ENCODE results near the gene TIMM22. TPM values are rescaled to one million over a fixed set of nuclear protein-coding genes. Genes with fewer than 3 reads are reported as not detected.

Gene TIMM22
- total RNA-seq, 1 experiment from 2014 or later, result 11.6 TPM

GRCh38 chr17:980406-981291, 16.3 kb upstream of the TIMM22 start:
- H3K79me2 ChIP-seq (ENCODE audit: low read depth), result peaks cover 32% of the 10 kb centered on the region
- no peak overlapping the region for H3K27ac ChIP-seq
- DNase-seq, result peak; percentile 73 to 78
- POLR2A ChIA-PET (ENCODE audit: unreplicated experiment), result interaction anchor here (0.6 to 0.9 kb wide), 11 partner anchors 47 to 1435 kb away, joined by 3 to 32 read pairs (median 8); no protein-coding TSS in a partner anchor
- H3F3A ChIP-seq (ENCODE audit: insufficient read depth, low read depth), result peaks cover 19% of the 10 kb centered on the region
- H3K4me1 ChIP-seq (replicated peaks; ENCODE audit: insufficient read depth), result peaks cover 32% of the 10 kb centered on the region
- peak overlapping the region; percentile 71; the same call in 1 of the 2 replicates for H3K4me3 ChIP-seq
- H2AFZ ChIP-seq, result peak overlapping the region; percentile 79
- H4K20me1 ChIP-seq (ENCODE audit: insufficient read depth), result no peaks in the 10 kb centered on the region; the same call in none of the 2 replicates
- no peaks in the 10 kb centered on the region for H3K27me3 ChIP-seq (ENCODE audit: insufficient read depth, low read depth)
- TSS peak; percentile 60 for BruUV-seq (replicated peaks)
- intact Hi-C loops (cut with micrococcal nuclease; ENCODE audit: unreplicated experiment), result loop anchor here (1.0 to 5.0 kb wide), 4 partner anchors 101 to 268 kb away; partner anchors contain the start of genes GLOD4, MRM3 and VPS53
- CTCF ChIA-PET, result interaction anchor here (0.5 to 2.0 kb wide), 17 partner anchors 16 to 569 kb away, joined by 3 to 15 read pairs (median 5); partner anchors contain the start of genes GLOD4, MRM3, TIMM22 and VPS53
- TF ChIP-seq EZH2 (IDR thresholded peaks at IDR 0.05; ENCODE audit: low read depth) (no peak), CTCF (conservative IDR thresholded peaks at IDR 0.05) (peak; percentile 88)
- H3K9me3 ChIP-seq (ENCODE audit: insufficient read depth, low read depth), result no peaks in the 10 kb centered on the region
- H3K4me2 ChIP-seq, result peak overlapping the region; percentile 83
- no peaks in the 10 kb centered on the region for H3K36me3 ChIP-seq (ENCODE audit: low read depth)
- no peaks in the 10 kb centered on the region for H3K9me2 ChIP-seq (ENCODE audit: insufficient read depth)

GRCh38 chr17:981292-981658, 15.7 kb upstream of the TIMM22 start:
- DNase-seq, result no peak
- no peaks in the 10 kb centered on the region for H3K27me3 ChIP-seq (ENCODE audit: insufficient read depth, low read depth)
- no peak overlapping the region for H3K4me3 ChIP-seq
- H3K9me3 ChIP-seq (ENCODE audit: insufficient read depth, low read depth), result no peaks in the 10 kb centered on the region
- no peaks in the 10 kb centered on the region for H3K9me2 ChIP-seq (ENCODE audit: insufficient read depth)
- intact Hi-C loops (cut with micrococcal nuclease; ENCODE audit: unreplicated experiment), result loop anchor here (1.0 to 5.0 kb wide), 4 partner anchors 102 to 269 kb away; partner anchors contain the start of genes GLOD4, MRM3 and VPS53
- H3K36me3 ChIP-seq (ENCODE audit: low read depth), result no peaks in the 10 kb centered on the region
- TF ChIP-seq CTCF (conservative IDR thresholded peaks at IDR 0.05) (peak; percentile 42; the same call in 1 of the 2 replicates), EZH2 (IDR thresholded peaks at IDR 0.05; ENCODE audit: low read depth) (no peak)
- H3F3A ChIP-seq (ENCODE audit: insufficient read depth, low read depth), result peaks cover 15% of the 10 kb centered on the region
- peak overlapping the region; percentile 83 for H3K4me2 ChIP-seq
- no peak overlapping the region for H3K27ac ChIP-seq
- ChIA-PET POLR2A (ENCODE audit: unreplicated experiment) (interaction anchor here (0.6 to 0.7 kb wide), 4 partner anchors 102 to 443 kb away, joined by 3 to 8 read pairs (median 4); no protein-coding TSS in a partner anchor), CTCF (interaction anchor here (0.6 to 2.0 kb wide), 10 partner anchors 15 to 569 kb away, joined by 3 to 13 read pairs (median 6); partner anchors contain the start of genes GLOD4, MRM3, TIMM22 and VPS53)
- peaks cover 26% of the 10 kb centered on the region for H3K79me2 ChIP-seq (ENCODE audit: low read depth)
- peaks cover 28% of the 10 kb centered on the region for H3K4me1 ChIP-seq (replicated peaks; ENCODE audit: insufficient read depth)
- no peaks in the 10 kb centered on the region; the same call in none of the 2 replicates for H4K20me1 ChIP-seq (ENCODE audit: insufficient read depth)
- H2AFZ ChIP-seq, result 0 out of 2 replicates have a peak overlapping the region, but pooled peaks have one; percentile 58
- no TSS peak for BruUV-seq (replicated peaks)

- intact Hi-C loops (cut with micrococcal nuclease; ENCODE audit: unreplicated experiment), result loop anchor here (5.0 kb wide), 1 partner anchor 272 kb away; the partner anchor contains the start of gene VPS53
- Histone ChIP-seq H3K36me3 (ENCODE audit: low read depth) (no peaks in the 10 kb centered on the region), H3F3A (ENCODE audit: insufficient read depth, low read depth) (peaks cover 7% of the 10 kb centered on the region; the same call in 1 of the 2 replicates), H3K79me2 (ENCODE audit: low read depth) (no peaks in the 10 kb centered on the region), H3K4me1 (replicated peaks; ENCODE audit: insufficient read depth) (peaks cover 13% of the 10 kb centered on the region; the same call in 1 of the 2 replicates), H3K4me2 (no peak overlapping the region), H4K20me1 (ENCODE audit: insufficient read depth) (no peaks in the 10 kb centered on the region; the same call in 1 of the 2 replicates), H3K9me3 (ENCODE audit: insufficient read depth, low read depth) (no peaks in the 10 kb centered on the region), H3K9me2 (ENCODE audit: insufficient read depth) (no peaks in the 10 kb centered on the region), H3K27ac (no peak overlapping the region), H3K27me3 (ENCODE audit: insufficient read depth, low read depth) (no peaks in the 10 kb centered on the region), H3K4me3 (no peak overlapping the region), H2AFZ (no peak overlapping the region)
- ChIA-PET POLR2A (ENCODE audit: unreplicated experiment) (no interaction called here), CTCF (no interaction called here)
- no TSS peak for BruUV-seq (replicated peaks)
- TF ChIP-seq CTCF (conservative IDR thresholded peaks at IDR 0.05), result no peak
- no peak for TF ChIP-seq EZH2 (IDR thresholded peaks at IDR 0.05; ENCODE audit: low read depth)
- DNase-seq, result no peak
Measured at GRCh38 chr17:983921-984320, 13.0 kb upstream of the TIMM22 start.

Measured in PC-9 (cell line).